T-helper 2 cell treated with Interferon-gamma antibody and Interleukin-4, amounts not matched to agents 100 ng/mL and 5 ng/mL, for 36 hours (primary cell): Measurements from ENCODE around the gene MDGA2. TPM values are rescaled to one million over a fixed set of nuclear protein-coding genes. Genes with fewer than 3 reads are reported as not detected.
"Not testable (repeated sequence)": the region's sequence is repeated elsewhere in the genome, so short reads cannot be mapped to it uniquely, and the experiment has no call there.

Experiments used
- intact Hi-C: fragments of 100-400 bp; cut with micrococcal nuclease; formaldehyde crosslinking; loops from one replicate; pipeline ENCODE4 v1.15.1; 2023
- total RNA-seq: library from RNA; stranded (reverse); gene quantifications from 2 replicates; pipeline ENCODE4 v1.2.3, GENCODE V29; 2022

The MDGA2 gene
- total RNA-seq, 1 donor from 2014 or later = not detected

DNA sequence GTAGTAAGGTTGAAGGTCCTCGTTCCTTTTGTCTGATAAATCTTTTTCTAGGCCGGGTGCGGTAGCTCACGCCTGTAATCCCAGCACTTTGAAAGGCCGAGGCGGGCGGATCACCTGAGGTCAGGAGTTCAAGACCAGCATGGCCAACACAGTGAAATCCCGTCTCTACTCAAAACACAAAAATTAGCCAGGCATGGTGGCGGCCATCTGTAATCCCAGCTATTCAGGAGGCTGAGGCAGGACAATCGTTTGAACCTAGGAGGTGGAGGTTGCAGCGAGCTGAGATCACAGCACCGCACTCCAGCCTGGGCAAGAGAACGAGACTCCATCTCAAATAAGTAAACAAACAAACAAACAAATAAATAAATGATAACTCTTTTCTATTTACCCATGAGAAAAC lies 51.3 kb downstream of the MDGA2 start:
- intact Hi-C loops = not testable (repeated sequence)

DNA sequence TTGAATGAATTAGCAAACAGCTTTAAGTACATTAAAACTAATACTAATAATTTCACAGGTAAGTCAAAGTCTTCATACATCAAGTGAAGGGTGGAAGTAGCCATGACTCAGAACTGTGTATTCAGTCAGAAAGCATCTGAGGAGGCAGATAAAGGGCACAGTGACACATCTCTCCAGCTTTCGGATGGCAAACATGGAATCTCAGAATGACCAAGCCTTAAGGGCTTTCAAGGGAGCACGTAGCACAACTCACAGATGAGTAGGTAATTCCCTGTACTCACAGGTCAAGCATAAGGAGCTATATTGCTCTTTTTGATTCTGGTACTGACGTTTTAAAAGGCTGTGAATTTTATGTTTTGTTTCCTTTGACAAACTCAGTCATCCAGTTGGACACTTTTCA lies 56.0 kb downstream of the MDGA2 start:
- intact Hi-C loops = no loop called here

DNA sequence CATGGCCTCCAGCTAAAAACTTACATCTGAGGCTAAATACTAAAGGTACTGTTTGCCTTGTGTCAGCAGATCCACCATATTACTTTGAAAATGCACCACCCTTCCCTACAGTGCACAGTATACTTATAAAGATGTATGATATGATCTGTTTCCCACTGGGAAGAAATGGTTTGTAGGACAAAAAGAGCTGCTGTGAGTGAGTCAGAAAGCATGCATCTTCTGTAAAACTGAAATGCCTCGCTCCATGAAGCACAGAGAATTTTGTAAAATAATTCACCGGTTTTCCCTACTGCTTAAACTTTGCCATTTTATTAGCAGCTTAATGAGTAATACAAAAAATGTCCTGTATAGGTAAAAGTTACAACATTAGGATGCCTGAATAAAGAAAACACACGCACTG lies 68.8 kb downstream of the MDGA2 start:
- intact Hi-C loops = no loop called here

DNA sequence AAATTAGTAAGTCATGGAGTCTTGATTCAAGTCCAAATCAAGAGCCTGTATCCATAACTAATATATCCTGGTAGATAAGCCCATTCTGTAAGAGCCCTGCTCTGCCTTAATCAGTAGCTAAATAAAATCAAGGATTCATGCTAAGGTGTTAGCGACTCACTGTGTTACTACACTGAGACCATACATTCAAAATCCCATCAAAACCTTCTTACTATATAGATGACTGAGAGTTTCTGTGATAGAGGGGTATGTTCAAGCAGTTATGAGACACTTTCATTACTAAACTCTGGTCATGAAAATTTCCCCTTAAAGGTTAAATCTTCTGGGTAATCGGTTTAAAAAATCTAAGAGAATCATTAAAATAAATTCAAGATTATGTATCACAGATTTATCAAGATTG lies 78.5 kb downstream of the MDGA2 start:
- intact Hi-C loops = no loop called here

DNA sequence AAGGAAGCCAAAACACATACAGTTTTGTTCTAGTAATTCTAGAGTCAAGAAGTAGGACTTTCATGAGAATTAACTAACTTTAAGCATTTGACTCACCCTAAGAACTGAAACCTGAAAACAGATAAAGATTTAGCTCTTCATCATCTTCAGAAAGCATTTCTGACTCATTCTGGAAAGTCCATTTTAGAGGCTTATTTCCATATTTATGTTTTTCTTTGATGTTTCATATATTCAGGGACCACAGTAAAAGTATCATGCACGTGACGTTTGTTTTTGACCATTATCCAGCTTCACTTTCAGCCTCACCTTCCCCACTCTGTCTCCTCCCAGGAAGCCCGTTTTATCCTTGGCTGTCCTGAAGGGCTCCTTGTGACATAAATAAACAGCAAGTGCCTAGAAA lies 79.2 kb downstream of the MDGA2 start:
- intact Hi-C loops = no loop called here

DNA sequence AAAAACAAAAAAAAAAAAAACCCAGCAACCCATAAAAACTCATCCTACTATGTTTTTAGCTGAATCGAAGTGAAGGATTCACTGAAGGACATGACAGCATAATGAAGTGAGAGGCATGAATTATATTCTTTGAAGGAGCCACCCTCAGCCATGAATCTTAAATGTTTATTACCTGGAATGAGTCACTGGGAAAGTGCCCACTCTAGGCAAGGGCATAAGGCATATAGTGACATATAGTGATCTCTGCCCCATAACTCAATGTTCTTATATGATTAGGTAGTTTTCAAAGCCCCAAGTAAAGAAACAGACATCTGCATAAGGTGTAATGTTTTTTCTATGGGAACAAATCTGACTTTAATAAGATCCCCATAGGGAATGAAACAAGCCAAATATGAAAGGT lies 79.9 kb downstream of the MDGA2 start:
- intact Hi-C loops = no loop called here

DNA sequence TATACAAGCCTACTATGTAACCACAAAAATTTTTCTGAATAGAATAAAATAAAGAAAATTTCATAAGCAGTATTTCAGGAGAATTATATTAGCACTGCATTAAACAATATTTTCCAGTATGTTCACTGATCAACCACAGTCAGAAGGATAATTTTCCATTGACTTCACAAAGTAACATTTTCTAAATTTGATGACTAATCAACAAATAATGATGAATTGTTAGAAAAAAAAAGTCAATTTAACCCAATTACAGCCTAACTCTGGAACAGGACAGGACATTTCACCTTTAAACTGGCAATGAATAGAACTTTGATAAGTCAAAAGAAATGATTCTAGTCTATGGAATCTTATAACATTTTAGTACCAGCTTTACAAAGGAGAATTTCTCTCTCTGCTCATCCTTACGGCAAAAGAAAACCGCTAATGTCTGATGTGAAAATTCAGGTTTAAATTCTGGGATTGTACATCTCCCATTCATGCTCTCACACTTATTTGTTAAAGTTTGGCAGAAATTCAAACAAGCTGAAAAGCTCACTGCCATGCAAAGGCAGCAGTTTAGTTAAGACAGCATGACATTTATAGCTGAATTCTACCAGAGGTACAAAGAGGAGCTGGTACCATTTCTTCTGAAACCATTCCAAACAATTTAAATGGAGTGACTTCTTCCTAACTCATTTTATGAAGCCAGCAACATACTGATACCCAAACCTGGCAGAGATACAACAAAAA lies 84.5 kb downstream of the MDGA2 start:
- intact Hi-C loops = no loop called here

DNA sequence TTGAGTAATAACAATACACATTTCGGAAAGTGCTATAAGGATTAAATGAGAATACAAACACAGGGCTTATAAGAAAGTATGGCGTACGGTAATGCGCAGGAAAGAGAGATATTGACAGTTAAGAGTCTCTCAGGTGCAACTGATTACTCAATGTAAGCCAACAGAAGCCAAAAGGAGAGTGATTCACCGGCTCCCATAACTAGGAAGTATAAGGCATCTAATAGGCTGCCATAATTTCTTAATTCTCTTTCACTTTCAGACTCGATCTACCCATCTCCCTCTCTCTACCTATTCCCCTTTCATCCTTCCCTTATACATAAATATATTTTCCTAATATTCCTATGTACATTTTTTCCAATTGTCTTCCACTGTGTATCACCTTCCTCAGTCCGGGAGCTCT lies 90.0 kb downstream of the MDGA2 start:
- intact Hi-C loops = no loop called here

DNA sequence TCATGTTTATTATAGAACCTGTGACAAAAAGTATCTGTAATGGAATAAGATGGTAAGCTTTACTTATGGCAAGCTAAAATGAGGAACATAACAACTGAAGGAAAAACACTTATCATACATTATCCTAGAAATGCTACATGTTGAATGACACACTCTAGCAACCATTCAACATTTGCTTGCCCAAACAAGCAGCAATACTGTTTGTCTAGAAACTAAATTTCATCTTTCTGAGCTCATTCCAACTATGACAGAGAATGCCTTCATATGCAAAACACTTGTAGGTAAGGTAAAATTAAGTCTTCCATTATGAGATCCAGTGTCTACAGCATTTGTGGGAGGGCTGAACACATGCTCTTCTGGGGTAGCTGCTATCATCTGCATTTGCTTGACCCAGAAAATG lies 108.1 kb downstream of the MDGA2 start:
- intact Hi-C loops = no loop called here

DNA sequence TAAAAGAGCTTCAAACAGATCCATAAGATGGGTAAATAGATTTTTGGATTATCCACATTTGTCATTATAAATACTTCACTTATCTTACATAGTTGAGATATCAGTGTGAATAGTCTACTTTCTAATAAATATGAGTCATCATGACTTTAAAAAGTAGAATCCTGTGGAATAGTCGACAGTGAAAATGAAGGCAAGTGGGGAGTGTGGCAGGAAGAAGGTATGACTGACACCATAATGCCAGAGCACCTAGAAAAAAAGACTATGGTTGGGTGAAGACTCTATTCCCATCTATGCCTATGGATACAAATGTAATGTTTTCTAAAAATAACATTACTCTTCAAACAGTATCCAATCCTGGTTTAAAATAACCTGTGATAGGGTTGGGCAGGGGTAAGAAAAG lies 117.5 kb downstream of the MDGA2 start:
- intact Hi-C loops = no loop called here

DNA sequence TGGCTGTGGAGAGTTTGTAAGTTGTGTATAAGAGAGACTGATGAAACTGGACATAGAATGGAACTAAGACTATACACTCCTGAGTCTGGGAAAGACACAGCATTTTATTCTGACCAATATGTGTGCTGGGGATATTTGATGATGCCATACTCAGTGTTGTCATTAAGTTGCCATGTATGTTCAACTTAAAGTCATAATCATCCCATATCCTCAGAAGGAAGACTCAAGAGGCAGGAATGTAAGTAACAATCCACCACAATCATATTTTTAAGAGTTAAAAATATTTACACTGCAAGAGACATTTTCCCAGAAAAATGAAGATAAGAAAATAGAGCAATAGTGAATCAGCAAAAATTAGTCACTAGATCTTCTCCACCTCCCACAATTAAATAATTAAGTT lies 120.1 kb downstream of the MDGA2 start:
- intact Hi-C loops = no loop called here

DNA sequence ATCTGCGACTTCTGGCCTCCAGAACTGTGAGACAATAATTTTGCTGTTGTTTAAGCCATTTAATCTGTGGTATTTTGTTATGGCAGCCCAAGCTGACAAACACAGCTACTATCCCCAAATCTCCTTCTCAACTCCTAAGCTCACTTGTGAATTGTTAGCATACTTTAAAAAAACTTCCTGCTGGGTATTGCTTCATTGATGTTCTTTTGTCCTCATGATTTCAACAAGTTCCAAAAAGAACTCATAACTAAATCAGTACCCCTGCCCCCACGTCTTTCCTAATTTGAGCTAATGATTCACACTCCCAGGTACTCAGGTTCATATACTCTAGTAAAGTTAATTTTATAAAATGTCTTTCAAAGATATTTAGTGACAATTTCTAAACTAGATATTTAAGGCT lies 125.5 kb downstream of the MDGA2 start:
- intact Hi-C loops = no loop called here

DNA sequence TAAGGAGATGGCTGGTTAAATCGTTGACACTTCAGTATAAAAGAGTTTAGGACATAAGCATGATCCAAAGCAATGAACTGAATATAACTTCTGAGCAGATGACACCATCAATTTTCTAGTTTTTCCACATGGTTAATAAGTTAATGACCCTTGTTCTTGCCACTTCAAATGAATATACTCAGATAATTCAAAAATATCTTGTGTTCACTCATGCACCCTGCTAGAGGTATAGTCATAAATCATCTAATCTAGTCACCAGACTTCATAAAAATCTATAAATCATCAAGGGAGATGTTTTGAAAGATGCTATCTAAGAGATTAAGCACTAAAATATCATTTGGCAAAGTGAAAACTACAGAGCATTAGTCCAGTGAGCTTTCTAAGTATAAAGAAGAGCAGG lies 131.9 kb downstream of the MDGA2 start:
- intact Hi-C loops = no loop called here

DNA sequence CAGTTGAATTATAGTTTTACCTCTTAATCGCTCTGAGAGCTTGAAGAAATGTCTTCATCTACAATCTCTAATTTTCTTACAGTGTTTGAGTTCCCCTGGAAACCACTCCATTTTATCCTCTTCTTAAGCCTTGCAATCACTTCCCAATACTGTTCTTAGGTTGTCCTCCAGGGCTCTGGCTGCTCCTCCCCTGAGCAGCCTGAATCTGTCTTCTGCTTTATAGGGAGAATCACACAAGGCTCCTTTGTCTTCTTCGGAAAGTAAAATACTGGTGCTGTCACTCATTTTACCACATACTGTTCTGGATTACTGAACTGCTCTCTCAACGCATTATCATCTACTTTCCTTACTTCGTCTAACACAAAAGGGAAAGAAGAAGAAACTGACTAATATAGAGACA lies 133.7 kb downstream of the MDGA2 start:
- intact Hi-C loops = no loop called here

DNA sequence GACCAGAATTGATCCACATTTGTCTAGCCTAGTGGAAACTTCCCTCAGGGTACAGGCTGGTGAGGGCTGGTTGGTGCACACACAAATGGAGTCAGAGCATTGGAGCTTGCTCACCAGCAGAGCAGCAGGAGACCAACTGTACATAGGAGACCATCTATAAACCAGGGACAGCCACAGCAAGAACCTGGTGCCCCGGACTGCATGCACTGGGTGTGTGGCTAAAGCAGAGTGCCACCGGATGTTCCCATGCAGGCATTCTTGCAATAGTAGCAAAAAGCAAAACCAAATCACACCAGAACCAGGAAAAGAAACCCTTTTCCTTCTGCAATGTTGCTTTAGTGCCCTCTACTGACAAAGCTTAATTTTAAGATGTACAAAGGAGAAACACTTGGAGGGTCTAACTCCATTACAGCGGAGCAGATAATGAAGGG lies 136.4 kb downstream of the MDGA2 start:
- intact Hi-C loops = no loop called here

DNA sequence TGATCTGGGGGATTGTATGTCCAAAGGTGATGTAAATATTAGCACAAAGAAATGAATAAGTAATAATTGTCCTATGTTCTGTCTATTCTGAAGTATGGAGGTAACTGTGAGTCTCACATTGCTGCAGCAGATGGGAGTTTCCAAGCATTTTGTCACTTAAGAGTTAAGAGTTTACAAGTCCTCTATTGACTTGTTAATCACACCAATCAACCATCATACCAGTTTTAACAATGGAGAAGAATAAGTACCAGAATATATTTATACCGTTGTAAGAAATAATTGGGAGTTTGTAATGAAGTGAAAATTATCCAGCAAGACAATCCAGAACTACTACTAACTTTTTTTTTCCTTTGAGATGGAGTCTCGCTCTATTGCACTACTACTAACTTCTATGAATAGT lies 139.1 kb downstream of the MDGA2 start:
- intact Hi-C loops = no loop called here

DNA sequence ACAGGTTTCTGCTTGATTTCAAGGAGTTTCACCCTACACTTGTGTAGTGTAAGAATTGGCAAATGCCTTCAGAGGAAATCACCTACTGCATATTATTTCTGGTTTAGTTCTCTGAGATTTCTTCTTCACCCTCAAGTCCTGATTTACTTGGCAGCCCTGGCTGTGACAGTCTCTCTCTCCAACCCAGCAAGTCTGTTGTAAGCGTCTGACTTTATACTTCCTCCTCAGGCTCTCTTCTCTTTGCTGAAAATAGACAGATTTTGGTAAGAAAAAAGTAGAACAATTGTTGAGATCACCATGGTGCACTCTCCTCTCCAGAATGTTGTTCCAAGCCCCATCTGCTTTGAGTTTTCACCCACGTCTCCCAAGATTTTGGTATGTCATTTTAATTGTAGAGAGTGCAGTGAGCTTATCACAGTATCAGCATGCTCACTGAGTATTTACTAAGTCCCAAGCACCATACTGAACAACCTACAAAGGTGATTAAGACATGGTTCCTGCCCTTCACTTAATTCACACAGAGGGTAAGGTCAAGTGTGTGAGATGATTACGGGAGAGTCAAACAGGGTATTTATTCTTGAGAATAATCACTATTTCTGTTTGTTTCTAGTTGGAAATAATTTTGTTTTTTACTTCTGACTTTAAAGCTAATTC lies 148.7 kb downstream of the MDGA2 start:
- intact Hi-C loops = no loop called here

DNA sequence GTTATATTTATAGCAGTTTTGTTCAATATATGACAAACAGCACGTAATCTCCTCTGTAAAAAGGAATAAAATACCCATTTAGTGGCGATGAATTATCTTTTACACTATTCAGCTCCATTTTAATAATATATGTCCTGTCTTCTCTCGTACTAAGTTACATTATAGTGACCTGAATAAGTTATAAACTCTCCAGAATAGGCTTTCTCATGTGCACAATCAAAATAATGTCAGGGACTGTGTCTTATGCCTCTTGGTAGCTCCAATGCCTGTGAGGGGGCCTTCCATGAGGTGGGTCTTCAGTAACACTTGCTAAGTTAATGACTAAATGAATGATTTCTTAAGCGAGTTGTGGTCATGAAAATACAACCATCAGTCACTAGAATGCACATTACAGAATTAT lies 150.9 kb downstream of the MDGA2 start:
- intact Hi-C loops = no loop called here

DNA sequence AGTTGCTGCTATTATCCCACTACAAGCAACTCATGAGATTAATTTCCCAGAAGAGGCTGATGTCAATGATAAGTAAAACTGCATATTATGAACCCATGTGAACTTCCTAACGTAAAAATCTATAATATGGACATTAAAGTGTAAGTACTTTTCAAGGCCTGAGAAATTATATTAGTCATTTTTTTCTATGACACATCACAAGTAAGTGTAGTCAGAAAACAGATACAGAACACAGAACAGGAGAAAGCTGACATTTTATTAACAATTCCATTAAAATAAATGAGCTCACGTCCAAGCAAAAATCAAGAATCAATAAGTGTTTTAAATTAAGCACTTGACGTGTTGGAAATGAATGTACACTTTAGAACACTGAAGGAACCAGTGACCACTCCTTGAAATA lies 155.0 kb downstream of the MDGA2 start:
- intact Hi-C loops = no loop called here

DNA sequence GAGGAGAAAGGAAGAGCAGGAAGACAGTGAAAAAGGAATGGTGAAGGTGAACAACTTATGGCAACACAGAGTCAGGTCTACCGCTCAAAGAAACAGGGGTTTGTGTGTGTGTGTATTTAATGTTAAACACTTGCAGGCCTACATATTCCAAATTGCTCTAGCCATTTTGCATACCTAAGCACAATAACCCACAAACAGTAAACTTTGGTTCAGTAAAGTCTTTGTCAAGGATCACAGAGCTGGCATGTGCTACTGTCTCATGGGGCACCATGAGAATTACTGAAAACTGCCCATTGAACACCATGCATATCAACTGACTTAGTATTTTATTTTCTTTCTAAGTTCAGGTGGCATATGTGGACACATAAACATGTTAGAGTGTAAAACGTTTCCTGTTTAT lies 163.6 kb downstream of the MDGA2 start:
- intact Hi-C loops = no loop called here

DNA sequence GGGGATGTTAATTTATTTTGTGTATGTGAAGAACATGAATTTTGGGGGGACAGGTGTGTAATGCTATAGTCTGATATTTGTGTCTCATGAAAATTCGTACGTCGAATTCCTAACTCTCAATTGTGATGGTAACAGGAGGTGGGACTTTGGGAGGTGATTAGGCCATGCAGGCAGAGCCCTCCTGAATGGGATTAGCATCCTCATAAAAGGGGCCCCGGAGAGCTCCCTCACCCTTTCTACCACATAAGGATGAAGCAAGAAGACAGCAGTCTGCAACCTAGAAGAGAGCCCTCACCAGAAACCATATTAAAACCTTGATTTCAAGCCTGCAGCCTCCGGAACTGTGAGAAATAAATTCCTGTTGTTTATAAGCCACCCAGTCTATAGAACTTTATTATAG lies 165.4 kb downstream of the MDGA2 start:
- intact Hi-C loops = no loop called here

DNA sequence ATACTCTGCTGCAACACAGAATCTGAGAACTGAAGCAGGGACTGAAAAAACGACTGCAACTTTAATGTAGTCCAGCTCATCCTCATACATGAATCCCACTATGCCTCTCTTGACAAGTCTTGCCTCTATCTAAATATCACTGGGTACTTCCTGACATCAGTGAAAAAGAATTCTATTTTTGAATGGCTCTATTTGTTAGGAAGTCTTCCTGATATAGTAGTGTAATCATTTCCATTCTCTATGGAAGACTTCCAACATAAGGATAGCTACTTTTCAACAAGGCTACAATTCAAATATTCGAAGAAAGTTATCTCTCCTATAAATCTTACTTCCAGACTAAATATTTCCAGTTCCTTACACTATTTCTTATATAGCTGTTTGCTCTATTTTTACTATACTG lies 167.5 kb downstream of the MDGA2 start:
- intact Hi-C loops = no loop called here

DNA sequence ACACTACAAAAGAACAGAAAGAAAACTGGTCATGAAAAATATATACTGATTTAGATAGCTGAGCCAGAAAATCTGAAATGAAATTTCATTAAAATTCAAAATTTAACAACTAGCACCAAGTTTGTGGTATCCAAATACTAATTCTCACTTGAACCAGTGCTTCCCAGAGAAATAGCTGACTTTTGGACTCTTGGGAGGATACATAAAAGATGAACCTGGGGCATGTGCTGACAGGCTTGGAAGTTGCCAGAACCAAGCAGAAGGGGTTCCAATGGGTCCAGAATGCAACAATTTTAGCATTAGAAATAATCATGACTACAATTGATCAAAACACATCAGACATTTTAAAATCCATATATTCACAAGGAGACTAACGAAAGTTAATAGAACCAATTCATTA lies 175.0 kb downstream of the MDGA2 start:
- intact Hi-C loops = no loop called here
